ENCODE measurements around the gene TMPRSS9.

GRCh38 chr19:2312820-2313501 lies 47.1 kb upstream of the TMPRSS9 start:
- TF ChIP-seq ZNF362 (CRISPR knock-in tag; IDR thresholded peaks at IDR 0.05; ENCODE audit: borderline replicate concordance) (no peak), CTCF (CRISPR knock-in tag; IDR thresholded peaks at IDR 0.05) (no peak), MTF1 (CRISPR knock-in tag; IDR thresholded peaks at IDR 0.05) (no peak), RELA (CRISPR knock-in tag; IDR thresholded peaks at IDR 0.05) (no peak), RFX5 (IDR thresholded peaks at IDR 0.05; ENCODE audit: low read depth, low read length) (no peak), PHF5A (CRISPR knock-in tag; IDR thresholded peaks at IDR 0.05; ENCODE audit: low read depth, unreplicated experiment) (no peak), EP300 (IDR thresholded peaks at IDR 0.05; ENCODE audit: low read depth in 2 of 2, low read length in 2 of 2) (no peak), EP300 (CRISPR knock-in tag; IDR thresholded peaks at IDR 0.05; ENCODE audit: borderline replicate concordance) (no peak), HCFC1 (IDR thresholded peaks at IDR 0.05; ENCODE audit: low read depth, low read length) (no peak)
- TF ChIP-seq, protein P1, sequence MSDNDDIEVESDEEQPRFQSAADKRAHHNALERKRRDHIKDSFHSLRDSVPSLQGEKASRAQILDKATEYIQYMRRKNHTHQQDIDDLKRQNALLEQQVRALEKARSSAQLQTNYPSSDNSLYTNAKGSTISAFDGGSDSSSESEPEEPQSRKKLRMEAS (IDR thresholded peaks at IDR 0.05): no peak
